Body of pancreas (tissue), 4 donors: ENCODE results near the gene NCOA3.

ENCODE experiments used
- POLR2A ChIP-seq, 3 donors: fragments of 450-650 bp; IDR thresholded peaks; one replicate each; pipeline ENCODE4 v1.6.1; 2016; ENCODE audit warnings: antibody characterized with exemption in 3 of 3, mild to moderate bottlenecking in 2 of 3
- TF ChIP-seq, protein P1 (sequence below), 7 experiments: fragments of 450-650 bp in 4 of 7; fragments of 200-600 bp in 3 of 7; sonication (generic) in 3 of 7; IDR thresholded peaks; one replicate each; pipeline ENCODE4 v1.5.1; 2016 to 2019; ENCODE audit warnings: antibody characterized with exemption in 7 of 7

DNA sequence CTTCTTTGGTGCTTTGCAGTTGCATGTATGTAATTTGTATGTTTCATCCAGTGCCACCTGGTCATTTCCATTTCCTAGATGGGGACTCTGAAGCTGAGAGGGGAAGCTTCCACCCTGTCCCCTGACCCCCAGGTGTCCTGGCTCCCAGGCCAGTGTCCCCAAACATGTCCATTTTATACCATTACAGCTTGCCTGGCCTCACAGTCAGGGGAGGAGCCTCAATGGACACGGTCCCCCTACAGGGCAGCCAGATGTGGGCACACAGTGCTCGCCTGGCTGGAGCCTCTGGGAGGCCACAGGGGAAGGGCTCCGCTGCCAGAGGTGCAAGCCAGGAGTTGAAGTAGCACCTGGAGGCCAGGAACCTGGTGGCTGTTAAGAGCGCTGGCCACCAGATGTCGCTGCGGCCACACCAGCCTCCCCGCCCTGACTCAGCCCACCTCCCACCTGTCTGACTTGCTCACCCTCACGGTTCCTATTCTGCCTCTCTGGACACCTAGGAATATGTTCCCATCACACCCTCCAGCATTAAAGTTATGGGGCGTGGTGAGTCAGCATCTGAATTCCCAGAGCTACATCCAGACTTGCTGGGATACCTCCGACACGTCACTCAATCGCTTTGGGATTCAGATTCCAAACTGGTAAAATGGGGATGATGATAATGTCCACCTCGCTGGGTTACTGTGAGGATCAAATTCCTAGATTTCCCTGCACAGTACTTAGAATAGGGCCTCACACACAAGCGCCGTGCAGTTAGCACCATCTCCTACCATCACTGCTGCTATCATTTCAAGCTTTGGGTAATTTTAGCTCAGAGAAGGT, 176.2 kb downstream of the NCOA3 start:
- TF ChIP-seq, protein P1, sequence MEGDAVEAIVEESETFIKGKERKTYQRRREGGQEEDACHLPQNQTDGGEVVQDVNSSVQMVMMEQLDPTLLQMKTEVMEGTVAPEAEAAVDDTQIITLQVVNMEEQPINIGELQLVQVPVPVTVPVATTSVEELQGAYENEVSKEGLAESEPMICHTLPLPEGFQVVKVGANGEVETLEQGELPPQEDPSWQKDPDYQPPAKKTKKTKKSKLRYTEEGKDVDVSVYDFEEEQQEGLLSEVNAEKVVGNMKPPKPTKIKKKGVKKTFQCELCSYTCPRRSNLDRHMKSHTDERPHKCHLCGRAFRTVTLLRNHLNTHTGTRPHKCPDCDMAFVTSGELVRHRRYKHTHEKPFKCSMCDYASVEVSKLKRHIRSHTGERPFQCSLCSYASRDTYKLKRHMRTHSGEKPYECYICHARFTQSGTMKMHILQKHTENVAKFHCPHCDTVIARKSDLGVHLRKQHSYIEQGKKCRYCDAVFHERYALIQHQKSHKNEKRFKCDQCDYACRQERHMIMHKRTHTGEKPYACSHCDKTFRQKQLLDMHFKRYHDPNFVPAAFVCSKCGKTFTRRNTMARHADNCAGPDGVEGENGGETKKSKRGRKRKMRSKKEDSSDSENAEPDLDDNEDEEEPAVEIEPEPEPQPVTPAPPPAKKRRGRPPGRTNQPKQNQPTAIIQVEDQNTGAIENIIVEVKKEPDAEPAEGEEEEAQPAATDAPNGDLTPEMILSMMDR (IDR thresholded peaks at IDR 0.05): peak; percentile 62 to 75 (median 70)
- no peak for TF ChIP-seq POLR2A (IDR thresholded peaks at IDR 0.05)
